GM12892 (cell line): ENCODE results near the gene ZBTB7A.

Experiments
- POLR2A ChIP-seq: IDR thresholded peaks from 2 replicates; pipeline ENCODE4 v1.6.1; 2011; ENCODE audit warnings: low read depth, low read length, control low read depth
- POLR2AphosphoS5 ChIP-seq: IDR thresholded peaks from 2 replicates; pipeline ENCODE4 v1.6.1; 2011; ENCODE audit warnings: low read depth, low read length, control low read depth
- TAF1 ChIP-seq: IDR thresholded peaks from 2 replicates; pipeline ENCODE4 v1.6.1; 2011; ENCODE audit warnings: low read depth, mild to moderate bottlenecking, control low read depth, low read length, borderline replicate concordance

DNA sequence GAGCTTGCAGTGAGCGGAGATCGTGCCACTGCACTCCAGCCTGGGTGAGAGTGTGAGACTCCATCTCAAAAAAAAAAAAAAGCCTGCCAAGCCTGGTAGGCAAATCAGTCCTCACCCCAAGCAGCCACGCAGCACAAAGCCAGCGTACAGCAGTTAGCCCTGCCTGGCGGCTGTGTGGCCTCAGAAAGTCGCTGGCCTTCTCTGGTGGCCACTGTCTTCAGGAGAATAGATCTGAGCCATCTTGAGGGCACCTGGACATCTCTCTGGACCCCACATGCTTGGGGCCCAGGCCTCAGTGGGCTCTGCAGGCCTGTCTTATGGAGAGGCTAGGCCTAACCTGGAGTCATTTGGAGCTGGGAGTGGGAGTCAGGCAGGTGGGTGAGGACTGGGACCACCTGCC, 36.1 kb downstream of the ZBTB7A start:
- TF ChIP-seq POLR2A (no peak), POLR2AphosphoS5 (no peak), TAF1 (no peak)
